Upper lobe of left lung (tissue), 4 donors: ENCODE results near the gene RAC3.

Experiments used
- CTCF ChIP-seq, 6 experiments: fragments of 450-650 bp in 4 of 6; fragments of 200-600 bp in 2 of 6; sonication (generic) in 2 of 6; IDR thresholded peaks; one replicate each; pipeline ENCODE4 v1.5.1; 2016 to 2019; ENCODE audit warnings: antibody characterized with exemption in 6 of 6
- POLR2A ChIP-seq, 4 donors: fragments of 450-650 bp; IDR thresholded peaks; one replicate each; pipeline ENCODE4 v1.5.1; 2016 to 2017; ENCODE audit warnings: antibody characterized with exemption in 4 of 4, mild to moderate bottlenecking in 2 of 4

- TF ChIP-seq CTCF (IDR thresholded peaks at IDR 0.05) = no peak
- TF ChIP-seq POLR2A (IDR thresholded peaks at IDR 0.05) = no peak
Observed at GRCh38 chr17:82043507-82043906, 12.0 kb downstream of the RAC3 start.
